Loucy (cell line): ENCODE measurements around the gene TRUB1.

Source experiments
- CTCF ChIP-seq: fragments of 200-600 bp; sonication (generic); conservative IDR thresholded peaks from 2 replicates; pipeline ENCODE4 v1.5.1; 2014; ENCODE audit warnings: mild to moderate bottlenecking, antibody characterized with exemption, low read length
- EZH2phosphoT487 ChIP-seq: fragments of 200-600 bp; IDR thresholded peaks from 2 replicates; pipeline ENCODE4 v1.6.1; 2018; ENCODE audit warnings: antibody characterized with exemption, mild to moderate bottlenecking, moderate library complexity, borderline replicate concordance

GRCh38 chr10:115001506-115002381, 63.7 kb downstream of the TRUB1 start:
- TF ChIP-seq CTCF (no peak), EZH2phosphoT487 (no peak)
